Stimulated activated CD4-positive, alpha-beta T cell treated with anti-CD3 and anti-CD28 coated beads, Interleukin-1b, Interleukin-23, amount 100 ng/mL, for 24 hours (primary cell): ENCODE measurements around the gene DACT2.
"Not testable (repeated sequence)": the region's sequence is repeated elsewhere in the genome, so short reads cannot be mapped to it uniquely, and the experiment has no call there.

Source experiments
- DNase-seq, 4 experiments: peaks; one replicate each; pipeline ENCODE4 v3.0.0-alpha.2; 2020; ENCODE audit warnings: low read depth in 4 of 4, low spot score in 1 of 4

The DACT2 gene

GRCh38 chr6:168303982-168304751, 15.4 kb downstream of the DACT2 start:
- DNase-seq = no peak

- no peak for DNase-seq
These were observed 17.0 kb downstream of the DACT2 start for GRCh38 chr6:168302534-168302933.

- no peak for DNase-seq
These were observed 17.8 kb downstream of the DACT2 start for GRCh38 chr6:168301648-168302398.

- no peak for DNase-seq
These were observed 18.5 kb downstream of the DACT2 start for GRCh38 chr6:168300975-168301647.

- no peak for DNase-seq
These were observed 19.8 kb downstream of the DACT2 start for GRCh38 chr6:168299541-168300511.

- DNase-seq = no peak
These were observed 21.9 kb downstream of the DACT2 start for GRCh38 chr6:168297643-168298042.

- no peak for DNase-seq
These were observed 24.7 kb downstream of the DACT2 start for GRCh38 chr6:168294901-168295300.

GRCh38 chr6:168293636-168294530, 25.7 kb downstream of the DACT2 start:
- no peak for DNase-seq

- no peak for DNase-seq
These were observed 26.8 kb downstream of the DACT2 start for GRCh38 chr6:168292826-168293225.

- no peak for DNase-seq
These were observed 28.1 kb downstream of the DACT2 start for GRCh38 chr6:168291450-168291849.

- DNase-seq = no peak
These were observed 29.5 kb downstream of the DACT2 start for GRCh38 chr6:168290095-168290494.

GRCh38 chr6:168289571-168289962, 30.0 kb downstream of the DACT2 start:
- DNase-seq = no peak

GRCh38 chr6:168288781-168289570, 30.6 kb downstream of the DACT2 start:
- DNase-seq = no peak

- not testable (repeated sequence) for DNase-seq
These were observed 32.1 kb downstream of the DACT2 start for GRCh38 chr6:168287460-168287859.

GRCh38 chr6:168286771-168287446, 32.7 kb downstream of the DACT2 start:
- peak in 3 of 4 experiments; percentile 10 to 45 (median 12) for DNase-seq

- DNase-seq = no peak
These were observed 33.5 kb downstream of the DACT2 start for GRCh38 chr6:168286116-168286515.

GRCh38 chr6:168285456-168285855, 34.1 kb downstream of the DACT2 start:
- DNase-seq = no peak

GRCh38 chr6:168284187-168284586, 35.4 kb downstream of the DACT2 start:
- DNase-seq = no peak

- DNase-seq = no peak
These were observed 35.9 kb downstream of the DACT2 start for GRCh38 chr6:168283686-168284025.
